Activated CD8-positive, alpha-beta memory T cell treated with anti-CD3 and anti-CD28 coated beads, Interleukin-2, amount 50 U/mL, for 48 hours (primary cell): ENCODE results near the gene CCDC152.
A peak's percentile ranks its signal among the peaks of the same experiment; 100 is the strongest.
"Not testable (repeated sequence)": the region's sequence is repeated elsewhere in the genome, so short reads cannot be mapped to it uniquely, and the experiment has no call there.

Experiments used
- DNase-seq: peaks from one replicate; pipeline ENCODE4 v3.0.0-alpha.2; 2020

CCDC152 gene

GRCh38 chr5:42756606-42757601 is at the start of gene CCDC152:
CCDC152 (plus strand) TSS chr5:42756818; CDS start chr5:42759122, 2,304 bp downstream.
- DNase-seq: peak; percentile 77

GRCh38 chr5:42715785-42716184 is 40.8 kb upstream of the CCDC152 start:
- no peak for DNase-seq

GRCh38 chr5:42718591-42718990 is 38.0 kb upstream of the CCDC152 start:
- no peak for DNase-seq

- DNase-seq: no peak
Measured at GRCh38 chr5:42719034-42719433, 37.6 kb upstream of the CCDC152 start.

- DNase-seq: no peak
Measured at GRCh38 chr5:42720251-42720650, 36.4 kb upstream of the CCDC152 start.

- no peak for DNase-seq
Measured at GRCh38 chr5:42721484-42721883, 35.1 kb upstream of the CCDC152 start.

GRCh38 chr5:42734531-42735058 is 22.0 kb upstream of the CCDC152 start:
- not testable (repeated sequence) for DNase-seq

- DNase-seq: no peak
Measured at GRCh38 chr5:42740920-42741319, 15.7 kb upstream of the CCDC152 start.

GRCh38 chr5:42745426-42745825 is 11.2 kb upstream of the CCDC152 start:
- no peak for DNase-seq

GRCh38 chr5:42745856-42746255 is 10.8 kb upstream of the CCDC152 start:
- DNase-seq: no peak

- no peak for DNase-seq
Measured at GRCh38 chr5:42749020-42749419, 7.6 kb upstream of the CCDC152 start.

- DNase-seq: no peak
Measured at GRCh38 chr5:42750507-42750906, 6.1 kb upstream of the CCDC152 start.

GRCh38 chr5:42751044-42751443 is 5.6 kb upstream of the CCDC152 start:
- no peak for DNase-seq

GRCh38 chr5:42753099-42753498 is 3.5 kb upstream of the CCDC152 start:
- no peak for DNase-seq

- no peak for DNase-seq
Measured at GRCh38 chr5:42759456-42759855, 2.8 kb downstream of the CCDC152 start.

GRCh38 chr5:42760426-42760825 is 3.8 kb downstream of the CCDC152 start:
- DNase-seq: no peak

- DNase-seq: no peak
Measured at GRCh38 chr5:42761791-42762190, 5.2 kb downstream of the CCDC152 start.

GRCh38 chr5:42767491-42768105 is 11.0 kb downstream of the CCDC152 start:
- DNase-seq: no peak

GRCh38 chr5:42768106-42768504 is 11.5 kb downstream of the CCDC152 start:
- DNase-seq: no peak

GRCh38 chr5:42770003-42770402 is 13.4 kb downstream of the CCDC152 start:
- DNase-seq: no peak

- no peak for DNase-seq
Measured at GRCh38 chr5:42772265-42772993, 15.8 kb downstream of the CCDC152 start.

- DNase-seq: no peak
Measured at GRCh38 chr5:42779083-42779482, 22.5 kb downstream of the CCDC152 start.

GRCh38 chr5:42781584-42781983 is 25.0 kb downstream of the CCDC152 start:
- DNase-seq: no peak
